ENCODE data around the gene MRPL23. TPM values are rescaled to one million over a fixed set of nuclear protein-coding genes. Genes with fewer than 3 reads are reported as not detected.

MRPL23 gene
- total RNA-seq, 2 donors from 2014 or later: 35.1 to 40.7 TPM

DNA sequence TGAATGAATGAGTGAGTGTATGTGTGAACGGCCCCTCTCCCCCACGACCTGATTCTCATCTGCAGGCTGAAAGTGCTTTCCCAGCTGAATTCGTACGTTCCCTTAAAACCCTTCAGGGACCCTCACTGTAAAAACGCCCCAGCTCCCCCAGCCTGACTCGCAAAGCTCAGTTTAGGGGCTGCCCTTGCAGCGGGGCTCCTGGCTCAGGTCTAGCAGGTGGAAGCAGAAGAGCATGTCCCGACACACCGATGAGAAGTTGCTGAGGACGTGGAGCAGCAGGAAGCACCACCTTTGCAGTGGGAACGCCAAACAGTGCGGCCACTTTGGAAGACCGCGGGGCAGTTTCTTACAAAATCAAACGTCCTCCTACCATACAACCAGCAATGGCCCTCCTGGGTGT is 3.6 kb upstream of the MRPL23 start:
- ATAC-seq (no peak), DNase-seq (peak in 2 of 3 donors; percentile 3 to 5)
- Mint-ChIP-seq H3K27me3 (peaks cover 5% of the 10 kb centered on the region), H3K4me1 (peaks cover 12% of the 10 kb centered on the region), H3K36me3 (ENCODE audit: low read depth) (no peaks in the 10 kb centered on the region), H3K27ac (no peak overlapping the region), H3K4me3 (no peak overlapping the region)
- H3K9me3 ChIP-seq (ENCODE audit: control insufficient read depth, low read length, poor library complexity, severe bottlenecking): no peaks in the 10 kb centered on the region

DNA sequence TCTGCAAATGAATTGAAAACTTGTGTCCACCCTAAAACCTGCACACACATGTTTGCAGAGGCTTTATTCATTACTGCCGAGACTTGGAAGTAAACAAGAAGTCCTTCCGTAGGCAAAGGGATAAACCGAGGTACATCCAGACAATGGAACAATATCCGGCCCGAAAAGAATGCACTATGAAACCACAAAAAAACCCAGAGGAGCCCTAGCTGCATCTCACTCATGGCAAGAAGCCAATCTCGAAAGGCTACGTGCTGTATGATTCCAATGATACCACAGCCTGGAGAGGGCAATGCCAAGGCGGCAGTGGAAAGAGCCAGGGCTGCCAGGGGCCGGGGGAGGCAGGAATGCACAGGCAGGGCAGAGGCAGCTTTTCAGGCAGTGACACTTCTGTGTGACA is 3.2 kb upstream of the MRPL23 start:
- Mint-ChIP-seq H3K4me3 (no peak overlapping the region), H3K4me1 (peaks cover 10% of the 10 kb centered on the region), H3K27me3 (peaks cover 3% of the 10 kb centered on the region), H3K36me3 (ENCODE audit: low read depth) (no peaks in the 10 kb centered on the region), H3K27ac (no peak overlapping the region)
- ATAC-seq: no peak
- peak in 1 of 3 donors; percentile 3 for DNase-seq
- no peaks in the 10 kb centered on the region for H3K9me3 ChIP-seq (ENCODE audit: control insufficient read depth, low read length, poor library complexity, severe bottlenecking)

GRCh38 chr11:1947592-1948237 is 583 bp downstream of the MRPL23 start:
- peak; percentile 35 for ATAC-seq
- H3K4me1 Mint-ChIP-seq: peaks cover 3% of the 10 kb centered on the region
- no peak overlapping the region for H3K27ac Mint-ChIP-seq
- DNase-seq: no peak
- no peaks in the 10 kb centered on the region for H3K9me3 ChIP-seq (ENCODE audit: control insufficient read depth, low read length, poor library complexity, severe bottlenecking)
- no peak overlapping the region for H3K4me3 Mint-ChIP-seq
- H3K36me3 Mint-ChIP-seq (ENCODE audit: low read depth): no peaks in the 10 kb centered on the region
- no peaks in the 10 kb centered on the region for H3K27me3 Mint-ChIP-seq

DNA sequence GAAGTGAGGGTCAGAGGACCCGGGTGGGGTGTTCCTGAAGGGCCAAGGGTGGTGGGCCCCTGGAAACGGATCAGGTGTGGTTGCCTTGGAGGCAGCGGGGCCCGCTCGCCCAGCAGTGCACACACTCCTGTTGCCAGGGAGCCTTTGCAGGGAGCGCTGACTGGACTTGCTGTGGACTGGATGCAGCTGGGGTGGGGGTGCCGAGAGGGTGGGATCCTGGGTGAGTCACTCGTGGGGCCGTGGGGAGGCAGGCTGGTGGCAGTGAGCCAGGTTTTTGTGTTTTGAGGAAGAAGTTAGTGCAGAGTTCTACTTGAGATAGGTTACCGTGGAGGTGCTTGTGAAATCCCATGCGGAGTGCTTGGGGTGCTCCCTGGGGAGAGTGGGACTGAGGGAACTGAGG is 1.3 kb downstream of the MRPL23 start:
- H3K9me3 ChIP-seq (ENCODE audit: control insufficient read depth, low read length, poor library complexity, severe bottlenecking): no peaks in the 10 kb centered on the region
- Mint-ChIP-seq H3K36me3 (ENCODE audit: low read depth) (no peaks in the 10 kb centered on the region), H3K27ac (no peak overlapping the region), H3K27me3 (no peaks in the 10 kb centered on the region), H3K4me3 (no peak overlapping the region), H3K4me1 (peaks cover 3% of the 10 kb centered on the region)
- ATAC-seq: no peak
- DNase-seq: no peak

DNA sequence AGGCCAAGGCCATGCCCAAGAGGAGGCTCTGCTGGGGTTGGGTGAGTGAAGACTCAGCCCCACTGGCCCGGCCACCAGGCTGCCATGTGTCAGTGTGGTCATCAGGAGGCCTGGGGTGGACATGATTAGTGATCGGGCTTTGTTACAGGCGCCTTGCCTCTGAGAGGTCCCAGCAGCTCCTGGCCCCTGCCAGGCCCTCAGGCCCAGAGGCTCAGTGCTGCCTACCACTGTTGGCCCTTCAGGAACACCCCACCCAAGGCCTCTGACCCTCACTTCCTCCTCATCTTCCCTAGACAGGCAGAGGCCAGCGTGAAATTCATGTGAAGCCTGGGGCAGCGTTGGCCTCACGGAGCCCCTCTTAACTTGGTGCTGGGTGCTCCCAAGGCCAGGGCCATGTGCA is 2.2 kb downstream of the MRPL23 start:
- Mint-ChIP-seq H3K36me3 (ENCODE audit: low read depth) (no peaks in the 10 kb centered on the region), H3K4me3 (no peak overlapping the region), H3K4me1 (no peaks in the 10 kb centered on the region), H3K27me3 (no peaks in the 10 kb centered on the region), H3K27ac (no peak overlapping the region)
- no peak for DNase-seq
- H3K9me3 ChIP-seq (ENCODE audit: control insufficient read depth, low read length, poor library complexity, severe bottlenecking): no peaks in the 10 kb centered on the region
- ATAC-seq: no peak

DNA sequence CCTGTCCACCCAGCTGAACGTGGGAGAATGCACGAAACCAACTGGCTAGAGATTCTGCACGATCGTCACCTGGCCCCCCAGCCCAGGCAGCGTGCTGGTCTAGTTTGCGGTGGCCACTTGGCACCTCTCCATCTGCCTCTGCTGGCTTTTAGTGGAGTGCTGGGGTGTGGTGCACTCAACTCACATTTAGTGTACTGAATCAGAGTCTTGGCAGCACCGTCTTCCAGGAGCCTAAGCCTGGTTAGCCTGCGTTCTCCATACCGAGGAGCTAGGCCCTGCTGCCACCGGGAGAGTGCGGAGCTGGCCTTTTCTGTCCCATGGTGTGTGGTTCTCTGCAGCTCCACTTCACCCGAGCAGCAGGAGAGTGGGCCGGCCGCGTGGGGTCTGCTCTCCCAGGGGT is 2.8 kb downstream of the MRPL23 start:
- Mint-ChIP-seq H3K27ac (no peak overlapping the region), H3K4me1 (no peaks in the 10 kb centered on the region), H3K27me3 (no peaks in the 10 kb centered on the region), H3K36me3 (ENCODE audit: low read depth) (no peaks in the 10 kb centered on the region), H3K4me3 (no peak overlapping the region)
- DNase-seq: no peak
- no peak for ATAC-seq
- no peaks in the 10 kb centered on the region for H3K9me3 ChIP-seq (ENCODE audit: control insufficient read depth, low read length, poor library complexity, severe bottlenecking)

DNA sequence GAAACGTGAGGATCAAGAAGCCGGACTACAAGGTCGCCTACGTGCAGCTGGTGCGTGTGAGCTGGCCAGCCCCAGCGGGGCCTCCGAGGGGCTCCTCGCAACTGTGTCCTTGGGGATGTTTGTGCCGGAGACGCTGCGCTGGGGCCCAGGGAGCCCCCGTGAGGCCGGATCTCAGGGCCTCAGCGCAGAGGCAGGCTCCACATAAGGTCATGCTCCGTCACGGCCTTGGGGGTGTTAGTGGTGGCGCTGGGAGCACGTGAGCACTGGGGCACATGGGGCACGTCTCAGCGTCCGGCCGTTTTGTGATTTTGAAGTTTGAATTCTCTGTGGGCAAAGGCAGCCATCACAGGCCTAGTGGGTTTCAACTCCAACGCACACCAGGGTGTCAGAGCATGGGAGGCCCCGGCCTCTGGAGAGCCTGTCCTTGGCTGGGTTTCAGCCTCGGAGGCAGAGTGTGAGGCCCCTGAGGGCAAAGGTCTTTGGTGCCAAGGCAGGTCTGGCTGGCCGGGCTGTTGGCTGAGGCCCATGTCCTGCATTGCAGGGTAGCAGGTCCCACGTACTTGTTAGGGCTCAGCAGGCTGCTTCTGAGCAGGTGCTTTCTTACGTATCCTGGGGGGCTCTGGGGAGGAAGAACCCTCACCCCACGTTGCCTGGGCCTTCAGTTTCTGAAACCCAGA is 5.8 kb downstream of the MRPL23 start:
- Mint-ChIP-seq H3K27ac (no peak overlapping the region), H3K27me3 (no peaks in the 10 kb centered on the region), H3K4me1 (no peaks in the 10 kb centered on the region), H3K4me3 (no peak overlapping the region), H3K36me3 (ENCODE audit: low read depth) (no peaks in the 10 kb centered on the region)
- DNase-seq: no peak
- H3K9me3 ChIP-seq (ENCODE audit: control insufficient read depth, low read length, poor library complexity, severe bottlenecking): no peaks in the 10 kb centered on the region
- no peak for ATAC-seq

DNA sequence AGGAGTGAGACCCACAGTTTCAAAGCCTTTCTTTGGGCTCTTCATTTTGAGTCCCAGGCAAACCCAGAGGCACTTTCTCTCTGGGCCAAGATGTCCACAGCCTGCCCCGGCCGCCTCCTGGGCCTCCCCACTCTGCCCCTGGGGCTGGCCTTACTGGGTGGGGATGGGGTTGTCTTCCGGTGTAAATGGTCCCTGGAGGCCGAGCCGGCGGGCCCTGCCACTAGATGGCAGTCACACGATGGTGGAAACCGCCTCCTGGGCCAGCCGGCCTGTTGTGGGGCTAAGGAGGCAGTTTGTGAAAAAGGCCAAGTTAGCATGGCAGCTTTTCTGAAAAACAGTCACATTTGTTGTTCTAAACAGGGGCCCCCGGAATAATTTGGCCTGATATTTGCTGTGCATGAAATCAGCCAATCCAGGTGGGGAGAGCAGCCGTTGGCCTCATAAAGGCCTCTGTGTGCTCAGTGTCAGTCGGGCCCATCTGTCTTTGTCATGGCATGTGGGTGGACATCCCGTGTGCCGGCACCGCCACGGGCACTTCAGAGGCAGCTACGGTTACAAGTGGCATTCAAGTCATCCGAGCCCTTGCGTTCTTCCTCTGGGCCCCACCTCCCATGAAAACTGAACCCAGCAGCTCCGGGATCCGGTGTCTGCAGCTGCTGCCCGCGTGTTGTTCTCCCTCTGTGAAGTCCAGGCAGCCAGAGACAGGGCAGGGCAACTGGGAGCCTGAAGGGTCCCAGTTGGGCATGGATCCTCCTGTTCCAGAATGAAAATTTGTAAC is 6.5 kb downstream of the MRPL23 start:
- H3K36me3 Mint-ChIP-seq (ENCODE audit: low read depth): no peaks in the 10 kb centered on the region
- H3K4me1 Mint-ChIP-seq: no peaks in the 10 kb centered on the region
- ATAC-seq (peak; percentile 63), DNase-seq (peak in 2 of 3 donors; percentile 3 to 10)
- no peaks in the 10 kb centered on the region for H3K9me3 ChIP-seq (ENCODE audit: control insufficient read depth, low read length, poor library complexity, severe bottlenecking)
- H3K4me3 Mint-ChIP-seq: no peak overlapping the region
- no peak overlapping the region for H3K27ac Mint-ChIP-seq
- H3K27me3 Mint-ChIP-seq: no peaks in the 10 kb centered on the region

GRCh38 chr11:1958367-1958766 is 11.2 kb downstream of the MRPL23 start:
- no peak for ATAC-seq
- H3K4me1 Mint-ChIP-seq: no peaks in the 10 kb centered on the region
- H3K27ac Mint-ChIP-seq: no peak overlapping the region

DNA sequence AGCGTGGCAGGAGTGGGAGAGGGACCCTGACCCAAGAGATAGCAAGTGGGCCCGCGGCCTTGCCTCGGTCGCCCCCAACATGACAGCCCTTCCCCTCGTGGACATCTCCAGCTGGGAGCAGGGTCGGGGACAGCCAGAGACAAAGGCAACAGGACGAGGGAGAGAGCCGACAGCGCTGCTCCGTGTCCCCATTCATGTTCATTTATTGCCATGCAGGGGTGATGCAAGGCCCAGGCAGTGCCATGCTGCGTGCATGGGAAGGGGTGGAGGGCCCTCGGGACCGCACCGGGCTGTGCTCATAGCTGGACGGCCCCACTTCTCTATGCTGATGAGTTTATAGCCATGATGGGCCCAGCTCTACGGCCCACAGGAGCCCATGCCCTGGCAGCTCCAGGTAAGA is 12.7 kb downstream of the MRPL23 start:
- no peaks in the 10 kb centered on the region for H3K36me3 Mint-ChIP-seq (ENCODE audit: low read depth)
- DNase-seq (no peak), ATAC-seq (no peak)
- H3K27ac Mint-ChIP-seq: no peak overlapping the region
- H3K4me3 Mint-ChIP-seq: no peak overlapping the region
- H3K4me1 Mint-ChIP-seq: no peaks in the 10 kb centered on the region
- no peaks in the 10 kb centered on the region for H3K9me3 ChIP-seq (ENCODE audit: control insufficient read depth, low read length, poor library complexity, severe bottlenecking)
- H3K27me3 Mint-ChIP-seq: no peaks in the 10 kb centered on the region

More at GRCh38 chr11:1958367-1958766, 11.2 kb downstream of the MRPL23 start:
- Mint-ChIP-seq H3K27me3 (no peaks in the 10 kb centered on the region), H3K4me3 (no peak overlapping the region), H3K36me3 (ENCODE audit: low read depth) (no peaks in the 10 kb centered on the region)
- no peaks in the 10 kb centered on the region for H3K9me3 ChIP-seq (ENCODE audit: control insufficient read depth, low read length, poor library complexity, severe bottlenecking)
- no peak for DNase-seq

DNA sequence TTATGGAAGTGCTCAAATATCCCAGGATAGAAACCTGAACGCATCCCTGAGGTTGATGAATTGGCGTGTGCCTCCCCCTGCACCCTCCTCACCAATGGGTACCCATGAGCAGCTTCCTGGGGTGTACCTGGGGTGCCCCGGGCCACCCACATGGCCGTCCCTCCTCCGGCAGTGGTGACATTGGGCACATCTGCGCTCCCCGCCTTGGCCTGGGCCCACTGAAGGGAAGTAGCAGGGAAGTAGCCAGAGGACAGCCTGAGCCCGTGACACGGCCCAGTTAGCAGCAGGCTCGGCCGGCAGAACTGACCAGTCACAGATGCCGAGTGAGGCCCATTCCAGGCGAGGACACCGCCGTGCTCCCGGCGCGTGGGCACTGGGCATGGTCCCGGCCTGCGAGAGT is 16.7 kb downstream of the MRPL23 start:
- DNase-seq: no peak
- ATAC-seq: no peak
- no peaks in the 10 kb centered on the region for H3K4me1 Mint-ChIP-seq
- no peaks in the 10 kb centered on the region for H3K27me3 Mint-ChIP-seq
- H3K27ac Mint-ChIP-seq: no peak overlapping the region
- H3K36me3 Mint-ChIP-seq (ENCODE audit: low read depth): no peaks in the 10 kb centered on the region
- no peak overlapping the region for H3K4me3 Mint-ChIP-seq
- no peaks in the 10 kb centered on the region for H3K9me3 ChIP-seq (ENCODE audit: control insufficient read depth, low read length, poor library complexity, severe bottlenecking)

DNA sequence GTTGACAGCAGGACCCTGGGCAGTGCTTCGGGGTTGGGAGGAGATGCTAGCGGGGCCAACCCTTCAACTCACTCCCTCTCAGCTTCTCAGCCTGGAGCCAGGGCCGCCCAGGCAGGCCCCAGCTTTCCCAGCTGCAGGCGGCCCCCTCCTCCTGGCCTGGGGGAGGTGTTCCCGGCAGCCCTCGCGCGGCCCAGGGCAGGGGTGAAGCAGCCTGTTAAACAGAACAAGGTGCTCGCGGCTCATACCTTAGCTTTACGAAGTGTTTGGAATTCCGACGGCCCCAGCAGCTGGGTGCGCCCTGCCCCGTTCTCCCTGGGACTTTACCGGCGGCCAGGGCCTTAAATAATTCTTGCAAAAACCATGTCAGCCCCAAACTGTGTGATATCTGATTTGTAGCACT is 17.2 kb downstream of the MRPL23 start:
- H3K36me3 Mint-ChIP-seq (ENCODE audit: low read depth): no peaks in the 10 kb centered on the region
- no peaks in the 10 kb centered on the region for H3K9me3 ChIP-seq (ENCODE audit: control insufficient read depth, low read length, poor library complexity, severe bottlenecking)
- H3K27me3 Mint-ChIP-seq: no peaks in the 10 kb centered on the region
- H3K27ac Mint-ChIP-seq: no peak overlapping the region
- DNase-seq (no peak), ATAC-seq (no peak)
- H3K4me3 Mint-ChIP-seq: no peak overlapping the region
- no peaks in the 10 kb centered on the region for H3K4me1 Mint-ChIP-seq

DNA sequence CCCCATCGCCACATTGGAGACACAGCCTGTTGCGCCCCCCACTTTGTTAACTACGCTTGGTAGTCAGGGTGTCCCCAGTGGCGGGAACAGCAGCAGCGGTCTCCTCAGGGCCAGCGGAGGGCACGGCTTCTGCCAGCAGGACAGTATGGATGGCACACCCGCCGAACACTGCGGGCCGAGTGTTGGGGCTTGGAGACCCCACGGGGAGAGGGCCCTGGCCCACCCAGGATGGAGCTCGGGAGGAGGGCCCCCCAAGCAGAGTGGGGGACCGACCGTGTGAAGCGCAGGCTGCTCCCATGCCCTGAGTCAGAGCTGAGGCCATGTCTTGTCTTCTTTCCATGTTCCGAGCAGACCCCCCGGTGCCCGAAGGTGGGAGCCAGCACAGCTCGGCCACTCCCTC is 17.8 kb downstream of the MRPL23 start:
- H3K4me3 Mint-ChIP-seq: no peak overlapping the region
- H3K27me3 Mint-ChIP-seq: no peaks in the 10 kb centered on the region
- H3K36me3 Mint-ChIP-seq (ENCODE audit: low read depth): no peaks in the 10 kb centered on the region
- DNase-seq: no peak
- H3K27ac Mint-ChIP-seq: no peak overlapping the region
- H3K9me3 ChIP-seq (ENCODE audit: control insufficient read depth, low read length, poor library complexity, severe bottlenecking): no peaks in the 10 kb centered on the region
- ATAC-seq: no peak
- H3K4me1 Mint-ChIP-seq: no peaks in the 10 kb centered on the region
